ENCODE results near the gene TNFAIP8L3. TPM values are rescaled to one million over a fixed set of nuclear protein-coding genes. Genes with fewer than 3 reads are reported as not detected.

Gene TNFAIP8L3
- total RNA-seq, 1 donor from 2014 or later: not detected

DNA sequence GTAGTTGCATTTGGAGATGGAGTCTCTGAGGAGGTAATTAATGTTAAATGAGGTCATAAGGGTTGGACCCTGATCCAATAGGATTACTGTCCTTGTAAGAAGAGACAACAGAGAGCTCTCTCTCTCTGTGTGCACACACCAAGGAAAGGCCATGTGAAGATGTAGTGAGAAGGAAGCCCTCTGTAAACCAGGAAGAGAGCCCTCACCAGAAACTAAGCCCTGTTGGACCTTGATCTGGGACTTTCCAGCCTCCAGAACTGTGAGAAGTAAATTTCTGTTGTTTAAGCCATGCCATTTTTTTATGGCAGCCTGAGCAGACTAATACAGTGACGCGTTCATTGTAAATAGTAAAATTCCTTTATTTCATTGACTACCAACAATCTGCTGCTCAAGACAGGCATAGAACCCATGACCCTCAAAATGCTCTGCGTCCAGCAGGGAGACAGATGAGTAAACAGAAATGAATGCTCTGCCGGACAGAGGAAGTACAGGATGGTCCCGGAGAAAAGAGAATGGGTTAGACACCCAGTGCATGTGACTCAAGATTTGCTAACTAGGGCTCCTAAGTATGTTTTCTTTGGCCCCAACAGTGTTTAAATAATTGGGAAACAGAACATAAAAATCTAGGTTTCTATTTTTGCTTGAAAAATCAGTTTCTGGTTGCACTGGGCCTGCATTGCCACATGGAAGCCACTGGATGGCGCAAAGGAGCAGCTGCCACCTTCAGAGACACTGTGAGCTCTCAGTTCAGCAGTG is 37.9 kb upstream of the TNFAIP8L3 start:
- no peaks in the 10 kb centered on the region for H3K4me1 Mint-ChIP-seq (ENCODE audit: low read depth, unreplicated experiment)
- H3K27me3 Mint-ChIP-seq (ENCODE audit: unreplicated experiment): peaks cover 2% of the 10 kb centered on the region
- peak; percentile 90 for TF ChIP-seq CTCF (IDR thresholded peaks at IDR 0.05; ENCODE audit: partially characterized antibody, unreplicated experiment)
- peaks cover 2% of the 10 kb centered on the region for H3K9me3 Mint-ChIP-seq (ENCODE audit: unreplicated experiment)
- H3K36me3 Mint-ChIP-seq (ENCODE audit: unreplicated experiment): peaks cover under 1% of the 10 kb centered on the region
- no peak overlapping the region for H3K27ac Mint-ChIP-seq (ENCODE audit: unreplicated experiment)
- peak; percentile 59 for DNase-seq
- no peak overlapping the region for H3K4me3 Mint-ChIP-seq (ENCODE audit: unreplicated experiment)

DNA sequence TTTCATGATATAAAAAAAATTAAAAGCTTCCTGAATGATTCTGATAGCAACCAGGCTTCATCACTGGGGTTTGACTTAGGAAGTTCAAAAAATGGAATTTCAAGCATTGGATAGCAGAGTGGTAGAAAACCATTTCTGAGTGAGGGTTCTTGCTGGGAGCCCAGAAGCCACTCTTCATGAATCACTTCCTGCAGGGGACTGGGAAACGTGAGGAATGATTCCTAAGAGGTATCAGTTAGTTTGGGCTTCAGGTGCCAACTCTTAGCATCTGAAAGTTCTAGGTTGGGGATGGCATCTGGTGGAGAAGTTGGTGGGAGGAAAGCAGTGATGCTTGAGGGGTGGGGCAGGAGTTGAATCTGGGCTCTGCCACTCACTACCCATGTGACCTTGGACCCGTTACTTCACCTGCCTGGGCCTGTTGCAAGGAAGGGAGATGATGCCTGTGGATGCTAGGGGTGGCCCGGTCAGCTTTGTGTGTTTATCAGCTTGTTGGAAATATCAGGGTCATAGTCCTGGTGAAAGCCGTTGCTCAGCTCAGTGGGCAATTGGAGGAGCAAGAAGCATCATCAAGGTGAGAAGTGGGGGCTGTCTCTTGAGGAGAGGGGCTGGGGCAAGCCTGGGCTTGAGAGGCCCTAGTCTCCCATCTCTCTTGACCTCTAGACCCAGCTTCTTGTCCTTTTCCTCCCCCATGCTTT is 37.0 kb upstream of the TNFAIP8L3 start:
- Mint-ChIP-seq H3K36me3 (ENCODE audit: unreplicated experiment) (peaks cover 4% of the 10 kb centered on the region), H3K4me3 (ENCODE audit: unreplicated experiment) (no peak overlapping the region), H3K27me3 (ENCODE audit: unreplicated experiment) (peaks cover 2% of the 10 kb centered on the region), H3K4me1 (ENCODE audit: low read depth, unreplicated experiment) (no peaks in the 10 kb centered on the region), H3K27ac (ENCODE audit: unreplicated experiment) (no peak overlapping the region), H3K9me3 (ENCODE audit: unreplicated experiment) (peaks cover 2% of the 10 kb centered on the region)
- TF ChIP-seq CTCF (IDR thresholded peaks at IDR 0.05; ENCODE audit: partially characterized antibody, unreplicated experiment): no peak
- no peak for DNase-seq

GRCh38 chr15:51130344-51130743 is 35.6 kb upstream of the TNFAIP8L3 start:
- Mint-ChIP-seq H3K27ac (ENCODE audit: unreplicated experiment) (no peak overlapping the region), H3K4me3 (ENCODE audit: unreplicated experiment) (no peak overlapping the region), H3K9me3 (ENCODE audit: unreplicated experiment) (peaks cover 2% of the 10 kb centered on the region), H3K4me1 (ENCODE audit: low read depth, unreplicated experiment) (no peaks in the 10 kb centered on the region), H3K36me3 (ENCODE audit: unreplicated experiment) (peaks cover 4% of the 10 kb centered on the region), H3K27me3 (ENCODE audit: unreplicated experiment) (peaks cover 2% of the 10 kb centered on the region)
- no peak for TF ChIP-seq CTCF (IDR thresholded peaks at IDR 0.05; ENCODE audit: partially characterized antibody, unreplicated experiment)
- no peak for DNase-seq

DNA sequence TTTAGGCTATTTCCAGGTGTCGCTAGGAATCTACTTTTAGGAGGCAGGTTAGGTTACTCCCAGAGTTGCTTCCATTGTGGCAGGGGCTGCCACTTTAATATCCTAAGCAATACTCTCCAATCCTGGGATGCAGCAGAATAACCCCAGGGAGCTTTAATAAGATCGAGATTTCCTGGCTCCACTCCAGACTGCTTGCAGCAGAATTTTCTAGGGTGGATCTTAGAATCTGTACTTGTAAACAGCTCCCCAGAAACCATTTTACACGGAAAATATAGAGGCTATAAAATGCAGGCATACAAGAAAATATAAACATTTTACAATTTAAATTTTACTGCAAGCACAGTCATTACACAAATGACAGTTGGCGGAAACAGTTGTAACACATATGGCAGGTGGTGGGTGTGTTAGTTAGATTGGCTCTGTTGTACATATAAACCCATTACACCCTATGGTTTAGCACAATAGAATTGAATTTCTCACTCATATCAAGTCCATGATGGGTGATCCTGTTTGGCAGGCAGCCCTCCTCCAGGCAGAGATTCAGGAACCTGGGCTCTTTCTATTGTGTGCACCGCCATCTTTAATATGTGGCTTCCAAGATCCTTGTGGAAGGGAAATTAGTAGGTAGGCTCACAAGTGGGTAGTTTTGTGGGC is 35.0 kb upstream of the TNFAIP8L3 start:
- Mint-ChIP-seq H3K4me1 (ENCODE audit: low read depth, unreplicated experiment) (no peaks in the 10 kb centered on the region), H3K27me3 (ENCODE audit: unreplicated experiment) (peaks cover 2% of the 10 kb centered on the region), H3K36me3 (ENCODE audit: unreplicated experiment) (peaks cover 4% of the 10 kb centered on the region), H3K9me3 (ENCODE audit: unreplicated experiment) (peaks cover 2% of the 10 kb centered on the region), H3K27ac (ENCODE audit: unreplicated experiment) (peak overlapping the region; percentile 31), H3K4me3 (ENCODE audit: unreplicated experiment) (no peak overlapping the region)
- TF ChIP-seq CTCF (IDR thresholded peaks at IDR 0.05; ENCODE audit: partially characterized antibody, unreplicated experiment): no peak
- no peak for DNase-seq
